HG02981 (cell line): ENCODE measurements around the gene SLC47A1.
"Not testable (repeated sequence)": the region's sequence is repeated elsewhere in the genome, so short reads cannot be mapped to it uniquely, and the experiment has no call there.

Experiments used
- ATAC-seq: cut with Tn5 transposase; IDR thresholded peaks from one replicate; pipeline ENCODE4 v1.9.1; 2021; ENCODE audit warnings: mild to moderate bottlenecking, moderate library complexity; ENCODE audit not compliant: unreplicated experiment

Gene SLC47A1, protein sequence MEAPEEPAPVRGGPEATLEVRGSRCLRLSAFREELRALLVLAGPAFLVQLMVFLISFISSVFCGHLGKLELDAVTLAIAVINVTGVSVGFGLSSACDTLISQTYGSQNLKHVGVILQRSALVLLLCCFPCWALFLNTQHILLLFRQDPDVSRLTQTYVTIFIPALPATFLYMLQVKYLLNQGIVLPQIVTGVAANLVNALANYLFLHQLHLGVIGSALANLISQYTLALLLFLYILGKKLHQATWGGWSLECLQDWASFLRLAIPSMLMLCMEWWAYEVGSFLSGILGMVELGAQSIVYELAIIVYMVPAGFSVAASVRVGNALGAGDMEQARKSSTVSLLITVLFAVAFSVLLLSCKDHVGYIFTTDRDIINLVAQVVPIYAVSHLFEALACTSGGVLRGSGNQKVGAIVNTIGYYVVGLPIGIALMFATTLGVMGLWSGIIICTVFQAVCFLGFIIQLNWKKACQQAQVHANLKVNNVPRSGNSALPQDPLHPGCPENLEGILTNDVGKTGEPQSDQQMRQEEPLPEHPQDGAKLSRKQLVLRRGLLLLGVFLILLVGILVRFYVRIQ

DNA sequence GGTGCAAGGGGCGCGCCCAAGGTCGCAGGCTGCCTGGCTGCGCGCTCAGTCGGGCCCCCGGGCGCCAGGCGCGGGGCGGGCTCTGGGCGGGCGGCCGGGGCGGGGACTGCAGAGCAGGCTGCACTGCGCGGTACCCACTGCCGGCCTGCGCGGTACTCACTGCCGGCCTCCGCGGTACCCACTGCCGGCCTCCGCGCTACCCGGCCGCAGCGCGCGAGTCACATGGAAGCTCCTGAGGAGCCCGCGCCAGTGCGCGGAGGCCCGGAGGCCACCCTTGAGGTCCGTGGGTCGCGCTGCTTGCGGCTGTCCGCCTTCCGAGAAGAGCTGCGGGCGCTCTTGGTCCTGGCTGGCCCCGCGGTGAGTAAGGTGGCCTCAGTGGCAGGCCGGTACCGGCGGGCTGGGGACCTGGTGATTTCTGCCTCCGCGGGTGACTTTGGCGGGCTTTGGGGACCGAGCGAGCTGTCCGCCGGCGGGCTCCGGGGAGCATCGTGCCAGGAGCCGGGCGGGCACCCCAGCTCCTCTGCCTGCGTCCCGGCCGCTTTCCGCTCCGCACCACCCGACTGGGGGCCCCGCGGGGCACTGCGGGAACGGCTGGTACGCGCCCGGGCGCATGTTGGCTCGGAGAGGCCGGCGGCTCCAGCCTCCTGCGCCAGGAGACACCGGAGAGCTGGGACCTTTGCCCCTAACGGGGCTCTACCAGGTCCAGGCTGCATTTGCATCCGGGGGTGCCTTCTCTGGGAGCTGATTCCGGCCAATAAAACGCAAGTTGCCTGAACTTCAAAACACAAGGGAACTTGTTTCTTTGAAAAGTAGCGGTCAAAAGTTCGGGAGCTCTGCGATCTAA lies at the start of gene SLC47A1:
Gene SLC47A1, plus strand, starts transcription at position 137 of the 844 bp plus-strand sequence. Its CDS starts 86 bp downstream, at position 223.
- ATAC-seq = no peak

DNA sequence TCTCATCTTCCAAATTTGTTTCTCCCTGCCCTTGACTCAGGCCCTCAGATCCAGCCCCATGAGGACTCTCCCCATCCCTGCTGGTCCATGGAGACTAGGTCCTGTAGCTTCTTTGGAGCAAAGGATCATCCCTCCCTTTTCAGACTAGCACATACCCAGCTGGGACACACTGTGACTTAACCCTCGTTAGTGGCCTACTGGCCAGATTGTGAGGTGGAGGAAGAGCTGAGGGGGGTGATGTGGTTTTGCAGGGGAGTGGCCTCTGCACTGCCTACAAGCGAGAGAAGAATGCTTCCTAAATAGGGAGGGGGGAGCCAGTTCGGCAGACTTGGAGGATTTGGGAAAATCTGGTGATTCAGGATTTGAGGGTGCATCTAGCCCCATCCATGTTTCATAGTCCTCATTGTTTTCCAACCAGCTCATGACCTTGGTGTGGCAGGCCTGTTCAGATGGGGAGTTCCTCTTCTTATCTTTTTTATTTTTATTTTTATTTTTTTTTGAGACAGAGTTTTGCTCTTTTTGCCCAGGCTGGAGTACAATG lies 47.8 kb upstream of the SLC47A1 start:
- no peak for ATAC-seq

DNA sequence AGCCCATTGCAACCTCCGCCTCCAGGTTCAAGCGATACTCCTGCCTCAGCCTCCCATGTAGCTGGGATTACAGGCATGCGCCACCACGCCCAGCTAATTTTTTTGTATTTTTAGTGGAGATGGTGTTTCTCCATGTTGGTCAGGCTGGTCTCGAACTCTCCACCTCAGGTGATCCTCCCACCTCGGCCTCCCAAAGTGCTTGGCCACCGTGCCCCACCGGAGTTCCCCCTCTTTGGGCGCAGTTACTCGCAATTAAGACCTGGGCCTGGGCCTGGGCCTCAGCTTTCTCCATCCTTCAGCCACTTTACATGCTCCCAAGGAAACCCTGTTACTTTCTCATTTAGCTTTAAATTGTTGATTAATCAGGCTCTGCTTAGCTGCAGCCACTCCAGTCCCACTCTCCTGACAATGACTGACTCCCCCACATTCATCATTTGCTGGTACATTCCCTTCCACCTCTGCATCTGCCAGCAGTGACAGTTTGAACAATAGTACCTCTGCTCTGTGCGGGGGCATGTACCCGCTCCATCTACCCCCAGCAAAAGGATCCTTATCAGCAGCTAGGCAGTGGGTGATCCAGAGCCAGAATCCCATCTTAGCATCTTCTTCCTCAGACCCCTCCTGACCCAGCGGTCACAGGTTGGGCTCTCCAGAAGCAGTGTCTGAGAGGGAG lies 47.2 kb upstream of the SLC47A1 start:
- no peak for ATAC-seq

DNA sequence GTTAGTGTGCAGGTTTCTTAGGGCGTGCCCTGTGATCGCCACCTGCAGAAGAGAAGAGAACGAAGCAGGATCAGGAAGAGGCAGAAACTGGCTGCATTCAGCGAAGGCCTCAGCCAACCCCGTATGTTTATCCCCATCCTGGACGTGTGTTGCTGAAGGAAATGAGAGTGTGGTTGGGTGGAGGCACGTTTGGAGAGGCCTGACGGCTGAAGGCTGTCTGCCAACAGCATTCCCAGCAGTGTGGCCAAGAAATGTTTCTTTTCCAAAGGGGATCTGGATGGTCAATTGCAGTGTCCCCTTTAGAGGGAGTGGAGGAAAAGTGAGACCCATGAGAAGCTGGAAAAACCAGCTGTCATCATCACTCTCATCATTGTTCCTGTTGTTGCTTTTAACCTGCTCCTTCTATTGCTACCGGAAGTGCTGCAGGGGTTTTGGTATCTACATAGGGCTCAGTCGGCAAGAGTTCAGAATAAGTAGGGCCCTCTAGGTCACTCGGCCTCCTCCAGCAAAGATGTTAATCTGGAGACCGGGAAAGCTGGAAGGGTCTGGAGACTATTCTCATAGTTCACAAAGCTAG lies 46.5 kb upstream of the SLC47A1 start:
- ATAC-seq = no peak

DNA sequence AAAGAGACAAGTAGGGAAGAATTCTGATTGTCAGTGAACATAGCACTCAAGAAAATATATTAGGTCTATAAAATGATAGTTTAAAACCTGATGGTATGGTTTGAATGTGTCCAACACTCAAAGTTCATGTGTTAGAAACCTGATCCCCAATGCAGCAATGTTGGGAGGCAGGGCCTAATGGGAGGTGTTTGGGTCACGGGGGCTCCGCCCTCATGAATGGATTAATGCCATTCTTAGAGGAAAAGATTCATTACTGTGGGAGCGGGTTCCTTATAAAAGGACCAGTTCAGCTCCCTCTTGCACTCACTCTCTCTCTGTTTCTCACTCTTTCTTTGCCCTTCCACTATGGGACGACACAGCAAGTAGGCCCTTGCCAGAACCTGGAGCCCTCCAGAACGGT lies 41.5 kb upstream of the SLC47A1 start:
- no peak for ATAC-seq

DNA sequence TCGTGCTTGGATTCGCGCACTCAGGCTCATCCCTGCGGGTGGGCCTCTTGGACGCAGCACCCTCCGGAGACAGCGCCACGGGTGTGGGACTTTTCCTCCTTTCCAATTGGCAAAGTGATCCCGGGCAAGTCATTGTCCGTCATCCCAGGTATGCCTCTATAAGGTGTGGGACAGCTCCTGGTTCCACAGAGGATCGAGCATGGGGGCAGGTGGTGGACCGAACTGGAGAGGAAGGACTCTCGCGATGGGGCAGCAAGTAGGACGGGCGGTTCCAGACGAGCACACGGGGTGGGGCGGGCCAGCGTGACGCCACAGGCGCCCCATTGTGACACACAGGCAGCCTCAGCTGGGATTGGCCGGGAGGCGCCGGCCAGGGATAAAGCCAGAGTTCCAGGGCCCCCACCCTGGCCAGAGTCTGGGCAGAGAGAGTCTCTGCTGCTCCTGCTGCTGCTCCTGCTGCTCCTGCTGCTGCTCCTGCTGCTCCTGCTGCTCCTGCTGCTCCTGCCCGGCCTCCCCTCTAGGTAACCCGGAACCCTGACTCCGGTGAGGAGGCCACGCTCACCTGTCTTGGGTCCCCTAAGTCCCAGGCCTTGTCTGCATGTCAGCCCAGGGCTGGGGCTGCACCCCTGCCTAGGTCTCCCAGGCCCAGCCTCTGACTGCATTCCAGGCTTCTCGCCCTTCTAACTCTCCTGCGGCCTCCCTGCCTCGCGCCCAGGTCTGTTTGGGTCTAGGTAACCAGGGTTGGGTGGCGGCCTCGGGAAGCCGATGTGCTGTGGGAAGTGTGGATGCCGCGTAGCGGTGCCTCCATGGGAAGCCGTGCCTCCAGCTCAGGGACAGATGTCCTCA lies 38.5 kb upstream of the SLC47A1 start:
- no peak for ATAC-seq

DNA sequence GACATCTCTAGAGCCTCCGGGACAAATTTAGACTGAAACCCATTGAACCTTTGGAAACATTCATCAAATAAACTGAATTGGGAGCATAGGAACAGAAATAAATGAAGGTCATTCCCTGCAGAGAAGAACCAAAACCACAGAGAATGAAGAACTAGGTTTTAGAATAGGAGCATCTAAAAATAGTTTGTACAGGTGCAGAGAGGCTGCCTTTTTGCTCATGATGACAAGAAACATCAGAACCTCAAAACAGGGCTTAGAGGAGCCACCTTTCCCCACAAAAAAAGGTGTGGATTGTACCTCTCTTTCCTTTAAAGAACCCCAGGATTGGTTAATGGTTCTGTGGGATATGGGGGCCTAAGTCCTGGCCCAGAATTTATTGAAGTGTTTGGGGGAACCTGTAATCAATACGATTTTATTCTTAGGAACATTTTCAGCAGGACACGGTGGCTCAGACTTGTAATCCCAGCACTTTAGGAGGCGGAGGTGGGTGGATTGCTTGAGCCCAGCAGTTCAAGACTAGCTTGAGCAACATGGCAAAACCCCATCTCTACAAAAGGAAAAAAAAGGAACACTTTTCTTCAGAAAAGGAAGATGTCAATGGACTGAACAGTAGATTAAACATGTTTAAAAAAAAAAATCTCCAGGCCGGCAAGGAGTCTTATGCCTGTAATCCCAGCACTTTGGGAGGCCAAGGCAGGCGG lies 37.7 kb upstream of the SLC47A1 start:
- no peak for ATAC-seq

DNA sequence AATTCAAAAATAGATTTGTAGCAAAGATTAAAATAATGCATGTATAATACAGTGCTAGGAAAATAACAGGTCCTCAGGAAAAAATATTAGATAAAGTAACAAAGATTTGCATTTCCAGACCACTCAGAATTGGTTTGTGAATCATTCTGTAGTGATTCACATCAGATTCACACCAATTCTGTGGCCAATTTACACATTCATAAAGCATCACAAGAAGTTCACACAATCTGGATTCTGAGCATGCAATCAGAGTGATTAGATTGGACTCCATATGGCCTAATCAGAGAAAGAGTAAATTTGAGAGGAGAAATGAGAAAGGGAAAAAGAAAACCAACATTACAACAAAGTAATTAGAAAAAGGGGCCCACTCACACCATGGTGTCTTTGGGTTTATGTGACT lies 36.0 kb upstream of the SLC47A1 start:
- no peak for ATAC-seq

DNA sequence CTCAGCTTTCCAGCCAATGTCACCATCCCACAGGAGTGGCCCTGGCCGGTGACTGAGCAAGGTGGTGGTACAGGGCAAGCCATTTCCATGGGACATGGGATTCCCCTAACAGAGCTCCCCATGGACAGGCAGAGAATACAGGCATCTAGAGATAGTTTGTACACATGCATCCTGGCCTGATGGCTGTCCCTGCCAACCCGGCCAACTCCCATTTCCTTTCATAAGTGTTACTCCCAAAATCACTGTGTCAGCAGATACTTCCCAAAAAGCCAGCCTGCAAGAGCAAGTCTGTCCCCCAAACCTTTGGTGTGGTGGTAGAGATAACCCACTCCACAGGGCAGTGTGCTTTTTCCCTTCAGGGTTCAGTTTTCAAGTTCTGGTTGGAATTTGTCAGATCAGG lies 32.4 kb upstream of the SLC47A1 start:
- ATAC-seq = no peak

DNA sequence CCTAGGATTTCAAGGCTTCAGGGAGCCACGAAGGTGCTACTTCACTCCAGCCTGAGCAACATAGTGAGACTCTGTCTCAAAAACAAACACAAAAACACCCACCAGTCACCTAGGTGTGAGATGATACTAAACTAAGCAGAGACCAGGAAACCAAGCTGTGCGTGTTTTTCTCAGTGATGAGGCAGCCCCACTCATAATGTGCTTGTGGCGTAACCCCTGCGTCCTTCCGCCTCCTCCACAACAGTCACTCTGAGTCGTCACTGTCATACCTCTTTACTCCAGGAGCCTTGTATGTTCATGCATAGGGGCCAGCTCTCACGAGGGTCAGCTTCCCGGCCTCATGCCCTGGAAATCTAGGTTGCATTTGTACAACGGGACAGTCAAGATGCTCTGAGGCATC lies 31.1 kb upstream of the SLC47A1 start:
- no peak for ATAC-seq

DNA sequence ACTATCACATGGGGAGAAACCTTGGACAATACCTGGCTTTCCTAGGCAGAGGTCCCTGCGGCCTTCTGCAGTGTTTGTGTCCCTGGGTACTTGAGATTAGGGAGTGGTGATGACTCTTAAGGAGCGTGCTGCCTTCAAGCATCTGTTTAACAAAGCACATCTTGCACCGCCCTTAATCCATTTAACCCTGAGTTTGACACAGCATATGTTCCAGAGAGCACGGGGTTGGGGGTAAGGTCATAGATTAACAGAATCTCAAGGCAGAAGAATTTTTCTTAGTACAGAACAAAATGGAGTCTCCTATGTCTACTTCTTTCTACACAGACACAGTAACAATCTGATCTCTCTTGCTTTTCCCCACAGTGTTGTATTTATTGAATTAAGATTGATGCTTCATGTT lies 28.1 kb upstream of the SLC47A1 start:
- not testable (repeated sequence) for ATAC-seq

DNA sequence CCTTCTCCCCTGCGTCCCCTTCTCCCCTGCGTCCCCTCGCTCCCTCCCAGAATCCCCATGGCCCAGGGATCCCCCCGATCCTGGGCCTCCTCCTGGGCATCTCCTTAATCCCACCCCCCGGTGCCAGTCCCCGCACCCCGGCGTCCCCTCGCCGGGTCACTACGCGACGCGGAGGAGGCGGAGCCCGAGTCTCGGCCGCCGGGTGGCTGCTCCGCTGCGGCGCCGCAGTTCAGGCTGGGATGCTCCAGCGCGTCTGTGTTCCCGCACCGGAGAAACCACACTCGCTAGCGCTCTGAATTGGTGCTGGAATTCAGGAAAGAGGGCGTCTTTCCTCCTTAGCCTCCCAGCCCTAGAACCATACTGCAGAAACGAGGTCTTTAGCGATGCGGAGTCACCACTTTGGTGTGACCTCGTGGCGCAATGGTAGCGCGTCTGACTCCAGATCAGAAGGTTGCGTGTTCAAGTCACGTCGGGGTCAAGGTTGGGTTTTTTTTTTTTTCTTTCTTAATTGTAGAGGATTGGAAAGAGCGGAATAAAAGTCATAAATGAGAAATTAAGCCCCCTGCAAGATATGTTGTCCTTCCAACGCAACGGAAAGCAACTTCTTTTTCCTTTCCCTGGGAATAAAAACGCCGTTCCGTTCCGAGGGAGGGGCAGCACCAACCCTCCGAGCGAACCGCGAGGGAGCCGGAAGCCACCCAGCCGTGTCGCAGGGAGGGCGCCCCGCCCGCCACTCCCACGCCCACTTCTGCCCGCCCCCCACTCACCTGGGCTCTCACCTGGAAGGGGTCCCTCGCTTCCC lies 25.7 kb upstream of the SLC47A1 start:
- no peak for ATAC-seq

DNA sequence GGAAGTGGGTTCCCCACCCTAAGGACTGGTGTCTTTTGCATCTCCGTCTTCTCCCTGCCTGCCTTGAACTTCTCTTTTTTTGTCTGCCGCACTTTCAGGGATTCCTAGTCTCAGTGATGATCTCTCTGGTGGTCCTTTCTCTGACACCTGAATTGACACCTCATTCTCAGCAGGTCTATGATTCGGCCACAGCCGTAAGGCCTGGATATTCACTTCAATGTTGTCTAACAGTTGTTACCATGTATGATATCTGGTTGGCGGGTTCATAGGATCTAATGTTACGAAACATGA lies 25.1 kb upstream of the SLC47A1 start:
- ATAC-seq = no peak

DNA sequence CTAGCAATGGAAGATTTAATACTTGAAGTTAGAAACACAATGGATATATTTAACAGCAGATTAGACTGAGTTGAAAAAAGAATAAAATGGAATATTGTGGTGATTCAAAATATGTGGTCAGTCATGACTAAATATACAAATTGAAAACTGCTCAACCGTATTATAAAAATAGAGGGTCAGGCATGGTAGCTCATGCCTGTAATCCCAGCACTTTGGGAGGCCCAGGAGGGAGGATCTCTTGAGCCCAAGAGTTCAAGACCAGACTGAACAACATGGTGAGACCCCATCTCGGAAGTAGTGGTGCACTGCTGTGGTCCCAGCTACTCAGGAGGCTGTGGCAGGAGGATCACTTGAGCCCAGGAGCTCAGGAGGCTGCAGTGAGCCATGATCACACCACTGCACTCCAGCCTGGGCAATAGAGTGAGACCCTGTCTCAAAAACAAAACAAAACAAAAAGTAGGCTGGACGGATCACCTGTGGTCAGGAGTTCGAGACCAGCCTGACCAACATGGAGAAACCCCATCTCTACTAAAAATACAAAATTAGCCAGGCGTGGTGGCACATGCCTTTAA lies 24.3 kb upstream of the SLC47A1 start:
- ATAC-seq = not testable (repeated sequence)

DNA sequence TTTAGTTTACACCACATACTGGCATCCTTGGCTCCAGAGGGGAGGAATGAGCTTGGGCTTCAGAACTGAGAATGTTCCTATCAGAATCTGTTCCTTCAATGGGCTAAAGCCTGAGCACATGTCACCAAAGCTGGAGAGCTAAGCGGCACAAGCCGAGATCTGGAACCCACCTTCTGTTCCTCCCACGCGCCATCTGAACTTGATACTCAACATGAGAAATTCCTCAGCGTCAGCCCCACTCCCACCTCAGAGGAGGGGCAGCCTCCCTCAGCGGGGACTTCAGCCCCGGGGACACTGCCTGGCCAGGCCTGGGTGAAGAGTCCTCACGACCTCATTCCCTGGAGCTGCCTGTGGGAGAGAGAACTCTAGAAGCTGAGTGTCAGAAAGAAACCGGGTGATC lies 22.8 kb upstream of the SLC47A1 start:
- no peak for ATAC-seq

DNA sequence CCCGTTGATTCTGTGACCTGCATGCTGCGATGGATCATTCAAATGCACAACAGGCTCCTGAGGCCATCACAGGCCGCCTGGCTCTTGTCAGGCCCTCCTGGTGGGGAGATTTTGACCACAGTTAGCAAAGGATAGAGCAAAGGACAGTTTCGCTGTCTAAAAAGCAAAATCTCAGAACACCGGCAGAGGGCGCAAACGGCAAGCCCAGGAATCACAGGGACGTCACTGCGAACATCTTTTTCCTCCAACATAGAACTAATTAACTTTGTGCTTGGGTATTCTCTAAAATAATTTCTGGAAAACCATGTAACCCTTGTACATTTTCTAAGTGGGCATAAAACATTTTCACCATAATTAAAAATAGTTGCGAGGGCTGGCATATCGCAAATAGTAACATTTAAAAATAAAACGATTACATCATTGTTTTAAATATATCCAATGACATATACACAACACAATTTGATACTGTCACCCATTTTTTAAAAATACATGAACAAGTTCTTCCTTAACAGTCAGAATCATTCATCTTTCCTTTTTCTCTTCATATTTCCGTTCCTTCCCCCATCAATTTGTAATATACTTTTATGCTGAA lies 19.7 kb upstream of the SLC47A1 start:
- ATAC-seq = no peak

DNA sequence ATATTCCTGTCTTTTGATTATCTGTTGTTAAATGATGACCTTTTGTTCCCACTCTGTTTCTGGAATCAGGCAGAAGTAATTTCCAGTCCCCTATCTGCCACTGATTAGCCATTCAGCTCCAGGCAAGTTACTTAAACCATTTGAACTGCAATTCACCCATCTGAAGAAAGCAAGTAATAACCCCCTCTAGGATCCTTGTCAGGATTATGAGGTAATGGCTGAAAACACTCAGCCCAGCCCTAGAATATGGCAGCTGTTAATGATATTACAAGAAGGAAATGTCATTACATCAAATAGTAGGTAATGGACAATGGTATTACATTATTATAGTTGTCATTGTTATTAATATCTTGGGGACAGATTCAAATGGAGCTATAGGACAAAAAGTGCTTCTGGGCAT lies 16.0 kb upstream of the SLC47A1 start:
- ATAC-seq = no peak
